Fibroblast of pulmonary artery (primary cell): ENCODE measurements around the gene KDM2B.

Experiments used
- DNase-seq: peaks from one replicate; pipeline ENCODE4 v3.0.0-alpha.2; 2010; ENCODE audit warnings: low read depth
- H3K4me3 ChIP-seq: replicated peaks from 2 replicates; pipeline ENCODE4 v1.5.1; 2011; ENCODE audit warnings: low read depth, mild to moderate bottlenecking, control low read depth, low read length, moderate library complexity
- CTCF ChIP-seq: IDR thresholded peaks from 2 replicates; pipeline ENCODE4 v1.5.1; 2011; ENCODE audit warnings: mild to moderate bottlenecking, control low read depth, low read length, inconsistent platforms; ENCODE audit errors: missing control alignments

Gene KDM2B

GRCh38 chr12:121577443-121578180 lies 3.2 kb downstream of the KDM2B start:
- DNase-seq: no peak
- H3K4me3 ChIP-seq: peak overlapping the region; percentile 58

GRCh38 chr12:121576851-121577391 lies 3.9 kb downstream of the KDM2B start:
- peak; percentile 80 for DNase-seq
- no peak overlapping the region for H3K4me3 ChIP-seq
- TF ChIP-seq CTCF: no peak

More at GRCh38 chr12:121577443-121578180, 3.2 kb downstream of the KDM2B start:
- TF ChIP-seq CTCF: no peak

- peak; percentile 62 for DNase-seq
- H3K4me3 ChIP-seq: no peak overlapping the region
- TF ChIP-seq CTCF: no peak
Observed at GRCh38 chr12:121575952-121576625, 4.7 kb downstream of the KDM2B start.

GRCh38 chr12:121575051-121575450 lies 5.8 kb downstream of the KDM2B start:
- H3K4me3 ChIP-seq: no peak overlapping the region
- TF ChIP-seq CTCF: no peak
- DNase-seq: no peak

GRCh38 chr12:121574025-121574424 lies 6.8 kb downstream of the KDM2B start:
- no peak for DNase-seq

GRCh38 chr12:121571920-121572319 lies 8.9 kb downstream of the KDM2B start:
- DNase-seq: no peak
- no peak for TF ChIP-seq CTCF

More at GRCh38 chr12:121574025-121574424, 6.8 kb downstream of the KDM2B start:
- no peak for TF ChIP-seq CTCF
- no peak overlapping the region for H3K4me3 ChIP-seq

More at GRCh38 chr12:121571920-121572319, 8.9 kb downstream of the KDM2B start:
- no peak overlapping the region for H3K4me3 ChIP-seq
